ENCODE measurements around the gene SLCO2A1.

GRCh38 chr3:133935843-133936769 lies 93.6 kb downstream of the SLCO2A1 start:
- TF ChIP-seq CTCF (IDR thresholded peaks at IDR 0.05) (no peak), EZH2 (IDR thresholded peaks at IDR 0.05) (no peak), EZH2phosphoT487 (IDR thresholded peaks at IDR 0.05) (no peak)

All from neural progenitor cell (in vitro differentiated cells).